ENCODE measurements around the gene DMP1. TPM values are rescaled to one million over a fixed set of nuclear protein-coding genes. Genes with fewer than 3 reads are reported as not detected.

DMP1 gene
- total and polyA plus RNA-seq, 2 of the 8 experiments (the other 6 are each of a cell fraction or from before 2014, with no cell fraction given) = 0.05 to 0.17 TPM

DNA sequence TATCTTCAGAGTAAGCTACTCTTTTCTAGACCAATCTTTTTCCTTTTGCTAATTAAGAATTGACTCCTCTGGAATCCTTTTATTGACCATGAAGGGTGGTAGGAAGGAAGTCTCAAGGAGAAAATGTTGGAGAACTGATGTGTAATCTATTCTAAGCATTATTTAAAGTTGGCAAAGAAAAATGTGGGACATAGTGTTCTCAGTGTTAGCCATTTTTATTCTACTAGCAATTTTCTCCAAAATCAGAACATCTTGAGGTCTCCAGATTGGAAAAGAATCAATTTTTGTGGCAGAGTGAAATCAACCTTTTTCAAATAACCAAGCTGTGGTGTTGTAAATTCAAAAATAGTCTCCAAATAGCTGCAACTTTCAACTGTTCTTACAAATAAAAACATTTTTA, 18.4 kb upstream of the DMP1 start:
- POLR2A ChIA-PET (ENCODE audit: partially characterized antibody) = no interaction called here
- H2AK5ac ChIP-seq (ENCODE audit: low read depth, low read length) = no peak overlapping the region
- H3K4me3 ChIP-seq (ENCODE audit: extremely low read depth in 1 of 4, insufficient read depth in 2 of 4, low read depth in 3 of 4, low read length in 4 of 4) = no peak overlapping the region
- FAIRE-seq (peak; percentile 32), DNase-seq (ENCODE audit: low read depth in 1 of 2, low spot score in 2 of 2) (no peak)
- no peak overlapping the region for H4K5ac ChIP-seq (ENCODE audit: insufficient read length, low read depth, low read length)
- CTCF ChIA-PET (ENCODE audit: partially characterized antibody) = interaction anchor here (1.8 kb wide), 1 partner anchor 9 kb away, joined by 5 read pairs; no protein-coding TSS in a partner anchor
- no peak overlapping the region for H4K91ac ChIP-seq (replicated peaks; ENCODE audit: insufficient read length, low read length)
- H3K79me1 ChIP-seq (ENCODE audit: low read depth, low read length) = no peaks in the 10 kb centered on the region
- TF ChIP-seq PHF8 (conservative IDR thresholded peaks at IDR 0.05; ENCODE audit: low read depth, low read length) = no peak
- TF ChIP-seq, protein P1, sequence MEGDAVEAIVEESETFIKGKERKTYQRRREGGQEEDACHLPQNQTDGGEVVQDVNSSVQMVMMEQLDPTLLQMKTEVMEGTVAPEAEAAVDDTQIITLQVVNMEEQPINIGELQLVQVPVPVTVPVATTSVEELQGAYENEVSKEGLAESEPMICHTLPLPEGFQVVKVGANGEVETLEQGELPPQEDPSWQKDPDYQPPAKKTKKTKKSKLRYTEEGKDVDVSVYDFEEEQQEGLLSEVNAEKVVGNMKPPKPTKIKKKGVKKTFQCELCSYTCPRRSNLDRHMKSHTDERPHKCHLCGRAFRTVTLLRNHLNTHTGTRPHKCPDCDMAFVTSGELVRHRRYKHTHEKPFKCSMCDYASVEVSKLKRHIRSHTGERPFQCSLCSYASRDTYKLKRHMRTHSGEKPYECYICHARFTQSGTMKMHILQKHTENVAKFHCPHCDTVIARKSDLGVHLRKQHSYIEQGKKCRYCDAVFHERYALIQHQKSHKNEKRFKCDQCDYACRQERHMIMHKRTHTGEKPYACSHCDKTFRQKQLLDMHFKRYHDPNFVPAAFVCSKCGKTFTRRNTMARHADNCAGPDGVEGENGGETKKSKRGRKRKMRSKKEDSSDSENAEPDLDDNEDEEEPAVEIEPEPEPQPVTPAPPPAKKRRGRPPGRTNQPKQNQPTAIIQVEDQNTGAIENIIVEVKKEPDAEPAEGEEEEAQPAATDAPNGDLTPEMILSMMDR (IDR thresholded peaks at IDR 0.05; ENCODE audit: control extremely low read depth in 1 of 3, insufficient read depth in 1 of 3, low read depth in 1 of 3, low read length in 3 of 3) = no peak
- TF ChIP-seq, protein P2, sequence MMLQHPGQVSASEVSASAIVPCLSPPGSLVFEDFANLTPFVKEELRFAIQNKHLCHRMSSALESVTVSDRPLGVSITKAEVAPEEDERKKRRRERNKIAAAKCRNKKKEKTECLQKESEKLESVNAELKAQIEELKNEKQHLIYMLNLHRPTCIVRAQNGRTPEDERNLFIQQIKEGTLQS (IDR thresholded peaks at IDR 0.05; ENCODE audit: insufficient read depth, low read depth, low read length) = no peak
- H3K23me2 ChIP-seq (ENCODE audit: low read depth, low read length) = no peaks in the 10 kb centered on the region
- no peaks in the 10 kb centered on the region for H4K20me1 ChIP-seq (replicated peaks in 1 of 2; ENCODE audit: control insufficient read depth in 1 of 2, insufficient read depth in 2 of 2, low read length in 2 of 2)
- no peak overlapping the region for H2BK120ac ChIP-seq (replicated peaks; ENCODE audit: low read depth, low read length)
- no peaks in the 10 kb centered on the region for H3K79me2 ChIP-seq (ENCODE audit: control insufficient read depth in 1 of 2, insufficient read depth in 2 of 2, low read length in 2 of 2)
- H3K23ac ChIP-seq (ENCODE audit: insufficient read length) = no peak overlapping the region
- no peak overlapping the region for H2BK5ac ChIP-seq (ENCODE audit: low read depth, low read length)
- H3K27ac ChIP-seq (ENCODE audit: low read depth, low read length) = no peak overlapping the region
- no peaks in the 10 kb centered on the region; a peak in 1 of 4 replicates for H3K9me3 ChIP-seq (ENCODE audit: insufficient read depth in 2 of 2, low read depth in 1 of 2, low read length in 1 of 2)
- no peak overlapping the region for H3K4ac ChIP-seq (replicated peaks; ENCODE audit: insufficient read length, low read depth, low read length)
- H2AFZ ChIP-seq (ENCODE audit: low read length) = no peak overlapping the region
- no peak overlapping the region for H3K4me2 ChIP-seq (ENCODE audit: insufficient read depth in 1 of 2, low read depth in 2 of 2, low read length in 2 of 2)
- H3K56ac ChIP-seq (replicated peaks; ENCODE audit: insufficient read length, low read depth, low read length) = no peak overlapping the region
- no peaks in the 10 kb centered on the region for H3K27me3 ChIP-seq (replicated peaks in 1 of 4; ENCODE audit: control insufficient read depth in 3 of 4, extremely low read depth in 1 of 4, insufficient read depth in 3 of 4, low read length in 3 of 4)
- H2BK20ac ChIP-seq (ENCODE audit: low read length) = no peak overlapping the region
- no peaks in the 10 kb centered on the region; a peak in 2 of 7 replicates for H3K4me1 ChIP-seq (replicated peaks in 1 of 4; ENCODE audit: control insufficient read depth in 3 of 4, insufficient read depth in 4 of 4, low read length in 3 of 4)
- H2BK15ac ChIP-seq (ENCODE audit: low read length) = no peak overlapping the region
- H3K14ac ChIP-seq (ENCODE audit: insufficient read length) = no peak overlapping the region
- H3K36me3 ChIP-seq (ENCODE audit: control insufficient read depth in 2 of 4, insufficient read depth in 4 of 4, low read length in 3 of 4) = no peaks in the 10 kb centered on the region
- no peak overlapping the region for H2BK12ac ChIP-seq (ENCODE audit: low read depth, low read length)
- H3K9ac ChIP-seq (replicated peaks in 1 of 4; ENCODE audit: extremely low read depth in 1 of 4, low read depth in 3 of 4, low read length in 3 of 4) = no peak overlapping the region
- H4K8ac ChIP-seq (ENCODE audit: extremely low read depth, insufficient read depth, low read length) = no peak overlapping the region
- H3K18ac ChIP-seq (ENCODE audit: extremely low read depth, low read length) = no peak overlapping the region
